ENCODE results near the gene AFAP1L2.

AFAP1L2 gene

GRCh38 chr10:114412907-114413797 is 8.8 kb upstream of the AFAP1L2 start:
- DNase-seq (ENCODE audit: low read depth), result peak; percentile 15

DNA sequence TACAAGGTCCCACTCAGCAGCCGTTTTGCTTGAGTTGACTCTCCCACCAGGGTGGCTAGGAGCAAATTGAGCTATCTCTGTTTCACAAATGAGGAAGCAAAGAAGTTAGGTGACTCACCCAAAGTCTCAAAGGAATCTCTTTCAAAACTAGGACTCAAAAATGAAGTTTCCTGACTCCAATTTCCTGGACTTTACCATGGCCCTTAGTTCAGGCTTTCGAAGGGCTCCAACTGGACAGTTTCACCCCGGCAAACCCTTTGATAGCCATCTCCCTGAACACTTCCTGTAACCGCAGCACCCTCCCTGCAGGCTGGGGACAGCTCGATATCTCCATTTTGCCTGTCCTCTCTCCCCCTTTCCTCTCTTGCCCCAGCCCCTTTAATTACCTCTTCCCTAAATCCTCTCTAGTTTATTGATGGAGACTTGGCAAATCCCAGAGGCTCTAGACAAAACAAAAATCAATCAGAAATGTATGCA is 4.7 kb upstream of the AFAP1L2 start:
- no peak for DNase-seq (ENCODE audit: low read depth)

- no peak for DNase-seq (ENCODE audit: low read depth)
Measured at GRCh38 chr10:114408112-114408967, 4.0 kb upstream of the AFAP1L2 start.

DNA sequence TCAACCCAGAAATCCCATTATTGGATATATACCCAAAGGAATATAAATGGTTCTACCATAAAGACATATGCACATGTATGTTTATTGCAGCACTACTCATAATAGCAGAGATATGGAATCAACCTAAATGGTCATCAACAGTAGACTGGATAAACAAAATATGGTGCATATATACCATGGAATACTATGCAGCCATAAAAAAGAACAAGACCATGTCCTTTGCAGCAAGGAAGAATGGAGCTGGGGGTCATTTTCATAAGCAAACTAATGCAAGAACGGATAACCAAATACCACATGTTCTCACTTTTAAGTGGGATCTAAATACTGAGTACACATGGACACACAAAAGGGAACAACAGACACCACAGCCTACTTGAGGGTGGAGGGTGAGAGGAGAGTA is 2.2 kb upstream of the AFAP1L2 start:
- no peak for DNase-seq (ENCODE audit: low read depth)

DNA sequence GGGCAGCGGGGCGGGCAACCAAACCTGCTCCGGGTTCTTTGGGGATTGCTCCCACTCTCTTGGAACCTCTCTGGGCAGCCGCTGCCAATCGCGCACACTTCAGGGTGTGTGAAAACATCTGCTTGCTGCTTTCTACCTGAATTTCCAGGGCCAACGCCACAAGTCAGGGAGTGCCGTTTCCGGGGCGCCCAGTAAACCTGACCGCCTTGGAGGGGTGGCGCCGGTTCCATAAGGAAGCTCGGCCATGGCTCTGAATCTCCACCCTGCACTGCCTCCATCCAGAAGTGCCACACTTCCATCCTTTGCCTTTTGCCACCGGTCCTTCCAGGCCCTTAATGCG is 679 bp upstream of the AFAP1L2 start:
- no peak for DNase-seq (ENCODE audit: low read depth)

DNA sequence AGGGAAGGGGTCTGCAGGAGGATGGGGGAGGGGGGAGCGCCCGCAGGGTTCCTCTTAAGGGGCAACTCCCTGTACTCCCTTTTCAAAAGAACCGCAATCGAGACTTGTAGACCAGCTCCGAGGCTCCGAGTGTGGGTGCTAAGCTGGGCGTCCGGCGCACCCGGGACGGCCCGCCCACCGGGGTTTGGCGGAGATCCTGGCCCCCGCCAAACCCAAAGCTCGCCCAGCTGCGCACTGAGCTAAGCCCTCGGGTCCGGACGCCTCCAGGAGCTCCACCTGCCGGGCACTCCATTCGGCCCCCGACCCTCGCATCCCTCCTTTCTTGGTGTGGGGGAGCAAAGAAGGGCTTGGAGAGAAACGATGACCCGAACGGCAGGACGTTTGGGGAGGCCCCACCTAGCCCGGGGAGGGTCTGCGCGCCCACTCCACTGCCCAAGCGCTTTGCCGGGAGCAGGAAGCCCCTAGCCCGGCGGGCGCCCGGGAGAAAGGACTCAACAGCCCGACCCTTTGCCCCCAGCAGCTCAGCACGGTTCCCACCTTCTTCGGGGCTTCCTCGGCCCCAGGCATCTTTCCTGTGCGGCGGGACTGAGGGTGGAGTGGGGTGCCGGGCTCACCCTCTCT is 651 bp downstream of the AFAP1L2 start:
- DNase-seq (ENCODE audit: low read depth), result no peak

DNA sequence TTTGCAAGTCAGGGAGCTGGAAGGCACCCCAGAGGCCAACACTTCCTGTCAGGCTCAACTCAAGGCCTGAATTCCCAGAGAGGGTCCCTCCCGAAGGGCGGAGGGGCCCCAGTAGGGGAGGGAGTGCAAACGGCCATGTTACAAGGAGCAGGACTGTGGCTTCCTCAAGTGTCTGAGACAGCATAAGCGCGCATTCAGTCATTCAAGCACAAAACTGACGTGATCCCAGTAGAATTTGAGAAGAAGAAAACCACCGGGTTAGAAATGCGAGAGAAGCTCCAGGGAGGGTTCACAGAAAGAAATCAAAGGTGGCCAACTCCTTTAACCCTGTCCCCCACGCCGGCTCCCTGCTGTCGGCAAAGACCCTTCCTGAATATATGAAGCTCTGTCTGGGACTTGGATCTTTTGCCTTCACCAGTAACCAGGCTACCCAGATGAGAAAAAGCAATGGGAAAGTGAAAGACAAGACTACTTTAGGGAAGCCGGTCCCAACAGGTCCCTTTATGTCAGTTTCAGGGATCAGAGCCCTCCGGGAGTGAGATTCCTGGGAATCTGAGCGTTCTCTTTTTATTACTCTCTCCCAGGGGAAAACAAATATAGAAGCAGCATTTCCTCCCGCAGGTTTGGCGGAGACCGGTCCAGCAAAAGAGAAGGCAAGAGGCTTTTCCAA is 1.3 kb downstream of the AFAP1L2 start:
- peak; percentile 30 for DNase-seq (ENCODE audit: low read depth)

DNA sequence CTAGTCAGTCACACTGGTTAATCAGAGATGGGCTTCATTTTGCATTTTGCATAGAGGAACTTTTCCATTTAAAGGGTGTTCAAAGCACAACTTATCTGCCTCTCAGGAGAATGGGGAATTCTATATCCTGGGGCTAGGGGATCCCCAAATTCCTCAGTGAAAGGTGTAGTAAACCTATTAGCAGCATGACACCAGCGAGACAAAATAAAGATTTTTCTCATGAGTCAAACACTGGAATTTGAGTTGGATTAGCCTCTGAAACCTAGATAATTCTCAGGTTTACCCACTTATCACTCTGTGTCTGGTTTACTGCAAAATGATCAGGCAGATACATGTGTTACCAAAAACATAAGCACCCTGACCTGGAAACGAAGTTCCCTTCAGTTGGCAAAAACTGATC is 2.1 kb downstream of the AFAP1L2 start:
- DNase-seq (ENCODE audit: low read depth), result no peak

- peak; percentile 90 for DNase-seq (ENCODE audit: low read depth)
Measured at GRCh38 chr10:114401195-114401791, 3.0 kb downstream of the AFAP1L2 start.

GRCh38 chr10:114400091-114400490 is 4.2 kb downstream of the AFAP1L2 start:
- no peak for DNase-seq (ENCODE audit: low read depth)

DNA sequence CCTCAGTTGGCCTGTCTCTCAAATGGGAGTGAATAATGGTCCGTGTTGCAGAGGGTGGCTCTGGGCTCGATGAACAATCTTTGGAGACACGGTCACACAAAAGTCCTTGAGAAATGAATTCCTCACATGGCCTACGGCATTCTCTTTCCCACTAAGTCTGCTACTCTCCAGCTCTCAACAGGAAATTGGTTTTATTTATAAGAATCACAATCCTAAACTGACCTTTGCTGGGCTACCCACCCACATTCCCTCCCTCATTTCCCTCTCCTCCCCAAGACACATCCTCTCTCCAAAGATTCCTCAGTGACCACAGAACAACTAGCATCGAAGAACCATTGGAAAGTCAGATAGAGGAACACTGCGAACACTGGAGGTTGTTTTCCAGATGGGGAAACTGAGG is 4.7 kb downstream of the AFAP1L2 start:
- peak; percentile 61 for DNase-seq (ENCODE audit: low read depth)

GRCh38 chr10:114398587-114399331 is 5.5 kb downstream of the AFAP1L2 start:
- DNase-seq (ENCODE audit: low read depth), result no peak

DNA sequence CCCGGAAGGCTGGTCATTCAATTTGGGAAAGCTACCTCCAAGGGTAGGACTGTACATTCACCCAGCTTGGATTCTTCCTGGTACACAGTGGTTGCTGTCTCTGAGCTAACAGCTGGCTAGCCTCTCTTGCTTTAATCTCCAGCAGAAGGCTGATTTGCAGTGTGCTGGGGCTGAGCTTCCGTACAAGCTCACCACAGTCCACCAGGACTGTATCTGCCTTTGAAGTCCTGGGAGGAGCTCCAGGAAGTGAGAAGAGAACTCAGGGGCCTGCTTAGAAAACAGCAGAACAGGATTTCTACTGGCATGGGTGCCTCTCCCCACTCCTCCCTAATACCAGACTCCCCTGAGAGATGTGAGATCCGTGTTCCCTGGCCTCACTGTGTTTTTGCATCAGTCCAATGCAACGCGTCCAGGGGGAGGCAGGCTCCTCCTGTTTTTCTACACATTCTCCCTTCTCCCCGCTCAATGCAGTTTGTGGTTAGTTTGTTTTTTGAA is 6.6 kb downstream of the AFAP1L2 start:
- no peak for DNase-seq (ENCODE audit: low read depth)

DNA sequence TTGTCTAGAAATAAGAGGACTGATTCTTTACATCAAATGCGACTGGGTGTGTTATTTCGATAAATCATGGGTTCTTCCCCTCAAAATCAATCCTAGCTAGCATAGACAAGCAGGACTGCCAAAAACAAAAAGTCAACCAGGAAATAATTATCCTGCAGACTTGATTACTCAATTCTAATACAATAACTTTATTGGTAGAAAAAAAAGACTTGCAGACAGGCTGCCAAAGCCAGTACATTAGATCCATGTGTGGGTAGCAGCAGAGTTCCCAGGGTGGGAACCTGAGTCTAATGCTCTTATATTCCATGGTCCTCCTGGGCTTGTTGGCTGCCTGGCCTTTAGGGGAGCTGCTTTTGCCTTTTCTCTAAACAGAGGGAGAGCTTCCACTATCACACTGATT is 7.8 kb downstream of the AFAP1L2 start:
- no peak for DNase-seq (ENCODE audit: low read depth)

GRCh38 chr10:114395366-114396022 is 8.8 kb downstream of the AFAP1L2 start:
- DNase-seq (ENCODE audit: low read depth), result no peak

DNA sequence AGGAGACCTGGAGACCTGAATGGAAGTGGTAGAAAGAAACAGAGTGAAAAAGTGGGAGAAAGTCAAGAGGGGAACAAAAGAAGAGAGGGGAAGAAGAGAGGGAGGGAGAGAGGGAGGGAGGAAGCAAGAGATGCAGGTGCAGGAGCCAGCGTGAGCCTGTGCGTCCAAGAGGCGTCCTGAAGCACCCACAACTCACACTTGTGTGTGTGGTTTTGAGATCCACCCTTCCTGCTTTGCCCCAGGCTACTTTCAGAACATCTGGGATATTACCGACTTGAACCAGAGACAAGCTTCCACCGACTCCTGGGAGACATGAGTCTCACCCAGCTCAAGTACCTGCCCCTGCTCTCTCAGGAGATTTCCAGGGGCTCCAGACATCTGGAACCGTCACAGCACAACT is 9.8 kb downstream of the AFAP1L2 start:
- DNase-seq (ENCODE audit: low read depth), result no peak

- no peak for DNase-seq (ENCODE audit: low read depth)
Measured at GRCh38 chr10:114393886-114394285, 10.4 kb downstream of the AFAP1L2 start.

DNA sequence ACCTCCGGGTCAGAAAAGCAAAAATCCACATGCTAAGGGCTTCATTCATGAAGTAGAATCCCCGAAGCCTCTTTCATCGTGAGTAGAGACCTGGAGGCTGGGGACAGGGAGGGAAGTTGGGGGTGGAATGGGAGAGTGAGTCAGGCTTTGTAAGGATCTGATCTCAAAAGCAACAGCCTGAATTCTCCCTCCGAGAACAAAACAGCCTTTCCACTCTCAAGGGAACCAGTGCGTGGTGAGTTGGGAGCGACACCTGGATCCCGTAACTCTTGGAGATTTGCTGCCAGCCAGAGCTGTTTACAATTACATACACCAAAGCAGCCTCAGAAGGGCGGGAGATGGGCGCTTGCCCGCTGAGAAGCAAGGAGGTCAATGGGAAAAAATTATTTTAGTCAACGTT is 10.8 kb downstream of the AFAP1L2 start:
- no peak for DNase-seq (ENCODE audit: low read depth)

DNA sequence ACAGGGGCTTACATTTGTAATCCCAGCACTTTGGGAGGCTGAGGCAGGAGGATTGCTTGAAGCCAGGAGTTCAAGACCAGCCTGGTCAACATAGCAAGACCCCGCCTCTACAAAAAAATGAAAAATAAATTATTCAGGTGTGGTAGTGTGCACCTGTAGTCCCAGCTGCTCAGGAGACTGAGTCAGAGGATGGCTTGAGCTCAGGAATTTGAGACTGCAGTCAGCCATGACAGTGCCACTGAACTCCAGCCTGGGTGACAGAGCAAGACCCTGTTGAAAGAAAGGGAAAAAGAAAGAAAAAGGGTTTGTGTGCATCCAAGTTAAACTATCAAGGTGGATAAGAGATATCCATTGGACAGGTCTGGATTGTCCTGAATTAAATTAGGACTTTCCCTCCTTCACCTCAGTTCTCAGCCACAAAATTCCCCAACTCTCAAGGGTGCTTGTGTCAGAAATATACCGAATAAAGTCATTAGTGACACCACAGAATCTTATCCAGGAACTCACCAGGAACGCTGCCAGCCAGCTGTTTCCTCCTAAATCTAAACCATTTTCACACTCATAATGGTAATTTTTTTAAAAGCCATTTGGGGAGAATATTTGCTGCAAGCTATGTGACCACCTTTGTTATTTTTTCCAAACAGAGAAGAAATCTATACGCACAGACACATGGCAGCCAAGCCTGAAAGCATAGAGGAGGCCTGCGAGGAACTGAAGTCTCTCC is 12.0 kb downstream of the AFAP1L2 start:
- no peak for DNase-seq (ENCODE audit: low read depth)

- no peak for DNase-seq (ENCODE audit: low read depth)
Measured at GRCh38 chr10:114391599-114391998, 12.7 kb downstream of the AFAP1L2 start.

All from EH (cell line).